Peyer's patch (tissue), 4 donors: ENCODE data around the gene PPP1R7. TPM values are rescaled to one million over a fixed set of nuclear protein-coding genes. Genes with fewer than 3 reads are reported as not detected.

Experiments used
- DNase-seq, 3 donors: peaks; one replicate each; pipeline ENCODE4 v3.0.0-alpha.2; 2017 to 2019
- H3K27ac ChIP-seq, 4 donors: fragments of 200-600 bp; sonication (generic); one replicate each; pipeline ENCODE4 v1.5.1; 2016 to 2019
- H3K27me3 ChIP-seq, 2 donors: fragments of 200-600 bp; sonication (generic); one replicate each; pipeline ENCODE4 v1.5.1; 2019
- H3K36me3 ChIP-seq, 3 donors: fragments of 200-600 bp; sonication (generic); one replicate each; pipeline ENCODE4 v1.5.1; 2016 to 2019
- H3K4me1 ChIP-seq, 4 donors: fragments of 200-600 bp; sonication (generic); one replicate each; pipeline ENCODE4 v1.5.1; 2016 to 2019
- H3K4me3 ChIP-seq, 4 donors: fragments of 200-600 bp; sonication (generic); 1 replicate in 3 of 4; 2 replicates in 1 of 4; pipeline ENCODE4 v1.5.1; 2016 to 2019; ENCODE audit warnings: mild to moderate bottlenecking in 1 of 4
- H3K9me3 ChIP-seq, 4 donors: fragments of 200-600 bp; sonication (generic); one replicate each; pipeline ENCODE4 v1.5.1; 2016 to 2019; ENCODE audit warnings: mild to moderate bottlenecking in 1 of 4
- CTCF ChIP-seq, 6 experiments: fragments of 450-650 bp in 4 of 6; fragments of 200-600 bp in 2 of 6; sonication (generic) in 1 of 6; IDR thresholded peaks; one replicate each; pipeline ENCODE4 v1.5.1; 2017 to 2019; ENCODE audit warnings: antibody characterized with exemption in 6 of 6, mild to moderate bottlenecking in 3 of 6, moderate library complexity in 1 of 6
- POLR2A ChIP-seq, 2 donors: fragments of 450-650 bp; IDR thresholded peaks; one replicate each; pipeline ENCODE4 v1.5.1; 2017; ENCODE audit warnings: antibody characterized with exemption in 2 of 2, mild to moderate bottlenecking in 2 of 2, moderate library complexity in 2 of 2
- total RNA-seq, 4 donors: library from RNA; depleted of rRNA; stranded (reverse); fragments of >200 nt; gene quantifications; one replicate each; pipeline ENCODE4 v1.1.0, GENCODE V29; 2016

The PPP1R7 gene
- total RNA-seq, 4 donors from 2014 or later = 13.2 to 44.0 (median 28.1) TPM

DNA sequence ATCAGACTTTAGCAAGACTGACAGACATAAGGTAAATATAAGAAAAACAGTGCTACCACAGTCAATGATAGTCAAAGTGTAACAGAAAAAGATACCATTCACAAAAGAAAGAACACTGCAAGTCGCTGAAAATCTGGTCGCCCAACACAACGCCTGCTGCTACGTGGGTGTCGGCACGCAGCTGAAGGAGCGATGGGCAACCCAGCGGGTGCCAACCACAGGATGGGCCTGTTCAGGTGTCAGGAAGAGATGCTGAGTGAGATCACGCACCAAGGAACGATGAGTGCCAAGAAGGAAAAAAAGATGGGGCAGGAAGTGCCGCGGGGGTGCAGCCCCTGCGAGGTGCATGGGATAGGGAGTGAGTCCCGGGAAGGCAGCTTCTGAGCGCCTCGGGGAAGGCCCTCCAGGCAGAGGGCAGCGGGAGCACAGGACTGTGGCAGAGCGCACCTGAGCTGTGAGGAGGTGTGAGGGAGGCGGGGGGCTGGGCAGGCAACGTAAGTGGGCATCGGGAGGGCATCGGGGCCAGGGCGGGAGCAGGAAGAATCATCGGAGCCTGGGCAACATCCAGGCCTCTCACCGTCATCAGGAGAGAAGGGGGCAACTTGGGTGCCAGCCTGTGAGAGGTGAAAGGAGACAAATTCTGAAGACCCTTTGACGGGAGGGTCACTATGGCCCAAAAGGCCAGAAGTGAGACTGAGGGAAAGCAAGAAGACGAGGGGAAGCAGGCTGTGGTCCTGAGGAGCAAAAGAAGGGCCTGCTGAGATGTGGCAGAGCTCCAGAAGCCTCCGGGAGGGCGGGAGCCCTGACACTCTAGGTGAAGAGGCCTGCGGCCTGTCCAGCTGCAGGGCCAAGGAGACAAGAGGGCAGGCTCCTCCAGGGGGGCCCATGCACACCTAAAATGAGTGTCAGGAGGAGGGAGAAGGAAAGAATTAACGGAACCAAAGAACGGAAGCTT lies 33.4 kb upstream of the PPP1R7 start:
- Histone ChIP-seq H3K27ac (no peak overlapping the region), H3K4me3 (no peak overlapping the region), H3K27me3 (no peaks in the 10 kb centered on the region), H3K36me3 (peaks cover 0 to 3% (median 0%) of the 10 kb centered on the region in 3 donors), H3K4me1 (no peaks in the 10 kb centered on the region), H3K9me3 (no peaks in the 10 kb centered on the region)
- no peak for DNase-seq
- no peak for TF ChIP-seq POLR2A (IDR thresholded peaks at IDR 0.05)
- TF ChIP-seq CTCF (IDR thresholded peaks at IDR 0.05) = no peak

- peak in 1 of 3 donors; percentile 32 for DNase-seq
- H3K4me3 ChIP-seq = no peak overlapping the region
- H3K9me3 ChIP-seq = no peaks in the 10 kb centered on the region
- no peaks in the 10 kb centered on the region for H3K27me3 ChIP-seq
- peaks cover 0 to 3% (median 0%) of the 10 kb centered on the region in 3 donors for H3K36me3 ChIP-seq
- TF ChIP-seq POLR2A (IDR thresholded peaks at IDR 0.05) (no peak), CTCF (IDR thresholded peaks at IDR 0.05) (no peak)
- no peak overlapping the region for H3K27ac ChIP-seq
- no peaks in the 10 kb centered on the region for H3K4me1 ChIP-seq
These were observed 31.3 kb upstream of the PPP1R7 start for GRCh38 chr2:241118737-241119505.

DNA sequence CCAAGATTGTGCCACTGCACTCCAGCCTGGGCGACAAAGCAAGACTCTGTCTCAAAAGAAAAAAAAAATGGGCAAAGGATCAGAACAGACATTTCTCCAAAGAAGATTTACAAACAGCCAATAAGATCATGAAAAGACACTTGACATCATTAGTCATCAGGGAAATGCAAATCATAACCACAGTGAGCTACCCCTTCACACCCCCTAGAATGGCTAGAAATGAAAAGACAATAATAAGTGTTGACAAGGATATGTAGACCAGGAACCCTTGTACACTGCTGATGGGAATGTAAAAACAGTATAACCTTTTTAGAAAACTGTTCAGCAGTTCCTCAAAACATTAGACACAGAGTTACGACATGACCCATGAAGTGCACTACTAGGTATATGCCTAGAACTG lies 29.8 kb upstream of the PPP1R7 start:
- no peak overlapping the region for H3K27ac ChIP-seq
- no peaks in the 10 kb centered on the region for H3K36me3 ChIP-seq
- TF ChIP-seq POLR2A (IDR thresholded peaks at IDR 0.05) (no peak), CTCF (IDR thresholded peaks at IDR 0.05) (no peak)
- H3K9me3 ChIP-seq = no peaks in the 10 kb centered on the region
- H3K4me1 ChIP-seq = no peaks in the 10 kb centered on the region
- H3K27me3 ChIP-seq = no peaks in the 10 kb centered on the region
- DNase-seq = no peak
- H3K4me3 ChIP-seq = no peak overlapping the region

GRCh38 chr2:241121008-241121407 lies 29.3 kb upstream of the PPP1R7 start:
- Histone ChIP-seq H3K9me3 (no peaks in the 10 kb centered on the region), H3K36me3 (no peaks in the 10 kb centered on the region), H3K27ac (no peak overlapping the region), H3K4me1 (no peaks in the 10 kb centered on the region), H3K4me3 (no peak overlapping the region), H3K27me3 (no peaks in the 10 kb centered on the region)
- TF ChIP-seq POLR2A (IDR thresholded peaks at IDR 0.05) = no peak
- no peak for TF ChIP-seq CTCF (IDR thresholded peaks at IDR 0.05)
- no peak for DNase-seq

- TF ChIP-seq POLR2A (IDR thresholded peaks at IDR 0.05) (no peak), CTCF (IDR thresholded peaks at IDR 0.05) (no peak)
- H3K27ac ChIP-seq = no peak overlapping the region
- H3K4me3 ChIP-seq = no peak overlapping the region
- peak in 2 of 3 donors; percentile 28 to 36 for DNase-seq
- H3K4me1 ChIP-seq = no peaks in the 10 kb centered on the region
- H3K9me3 ChIP-seq = no peaks in the 10 kb centered on the region
- no peaks in the 10 kb centered on the region for H3K27me3 ChIP-seq
- H3K36me3 ChIP-seq = no peaks in the 10 kb centered on the region
These were observed 27.8 kb upstream of the PPP1R7 start for GRCh38 chr2:241122376-241123002.
